HCT116 (cell line): ENCODE results near the gene LYRM4. TPM values are rescaled to one million over a fixed set of nuclear protein-coding genes. Genes with fewer than 3 reads are reported as not detected.

Experiments used
- ATAC-seq: fragments of 200-7000 bp; cut with Tn5 transposase; 2 replicates; pipeline ENCODE4 v1.9.1; 2020; ENCODE audit warnings: mild to moderate bottlenecking, moderate library complexity
- BruUV-seq: library from RNA; stranded (reverse); fragments of 400-500 nt; replicated peaks from 2 replicates; lab custom pipeline; 2021; lab: Mats Ljungman, UMichigan
- CTCF ChIA-PET: fragments of 300-600 bp; sonication (Branson Sonifier 250); formaldehyde crosslinking; loops from one replicate; lab custom pipeline; 2021; ENCODE audit warnings: antibody characterized with exemption; lab: Charles Lee
- POLR2A ChIA-PET: fragments of 300-600, 350-600 bp; sonication (Branson Sonifier 250); formaldehyde crosslinking; loops from one replicate; lab custom pipeline; 2021; ENCODE audit warnings: antibody characterized with exemption; lab: Charles Lee
- RAD21 ChIA-PET, 2 experiments: fragments of 300-600 bp; sonication (Branson Sonifier 250); formaldehyde crosslinking; loops; one replicate each; lab custom pipeline; 2023; ENCODE audit warnings: low total read pairs in 2 of 2; ENCODE audit not compliant: uncharacterized antibody in 2 of 2, unreplicated experiment in 2 of 2, low non-redundant PET in 1 of 2; lab: Charles Lee
- DNase-seq: peaks from one replicate; pipeline ENCODE4 v3.0.0-alpha.2; 2010; ENCODE audit warnings: low read depth, low spot score
- H2AFZ ChIP-seq: fragments of 200-600 bp; shearing (Covaris generic), sonication (generic); 2 replicates; pipeline ENCODE4 v1.6.1; 2017; ENCODE audit warnings: low read depth, mixed run types, mixed read lengths, antibody characterized with exemption, low read length; ENCODE audit not compliant: poor library complexity, severe bottlenecking
- H3K27ac ChIP-seq: 2 replicates; pipeline ENCODE4 v1.5.1; 2012; ENCODE audit warnings: low read depth, low read length
- H3K27me3 ChIP-seq: fragments of 200-600 bp; sonication (generic); 2 replicates; pipeline ENCODE4 v1.6.1; 2016; ENCODE audit warnings: mixed run types, low read length, mixed read lengths; ENCODE audit not compliant: insufficient read depth
- H3K36me3 ChIP-seq, 2 experiments: fragments of 200-500 bp in 1 of 2; fragments of 200-600 bp in 1 of 2; sonication (Bioruptor generic) in 1 of 2; sonication (generic) in 1 of 2; 2 replicates each; pipeline versions ENCODE4 v1.5.1 to v1.6.1; 2014 to 2016; ENCODE audit warnings: low read length in 2 of 2, inconsistent platforms in 1 of 2, mixed read lengths in 1 of 2, mixed run types in 1 of 2; ENCODE audit not compliant: insufficient read depth in 2 of 2, control insufficient read depth in 1 of 2
- H3K4me1 ChIP-seq, 2 experiments: fragments of 200-600 bp in 1 of 2; sonication (generic) in 1 of 2; 2 replicates each; pipeline versions ENCODE4 v1.5.1 to v1.6.1; 2012 to 2017; ENCODE audit warnings: low read length in 2 of 2, inconsistent platforms in 1 of 2, mild to moderate bottlenecking in 1 of 2, mixed read lengths in 1 of 2, mixed run types in 1 of 2, moderate library complexity in 1 of 2; ENCODE audit not compliant: insufficient read depth in 2 of 2, control insufficient read depth in 1 of 2
- H3K4me2 ChIP-seq: fragments of 200-600 bp; sonication (generic); 2 replicates; pipeline ENCODE4 v1.6.1; 2017; ENCODE audit warnings: mixed run types, low read length, mixed read lengths
- H3K4me3 ChIP-seq, 2 experiments: fragments of 200-600 bp in 1 of 2; sonication (generic) in 1 of 2; replicated peaks in 1 of 2; 2 replicates each; pipeline ENCODE4 v1.5.1; 2011 to 2016; ENCODE audit warnings: low read length in 2 of 2, control low read depth in 1 of 2, low read depth in 1 of 2, mild to moderate bottlenecking in 1 of 2, mixed read lengths in 1 of 2, mixed run types in 1 of 2
- H3K79me2 ChIP-seq: fragments of 200-600 bp; sonication (generic); 2 replicates; pipeline ENCODE4 v1.6.1; 2017; ENCODE audit warnings: mild to moderate bottlenecking, mixed run types, low read length, moderate library complexity, mixed read lengths; ENCODE audit not compliant: insufficient read depth
- H3K9ac ChIP-seq: fragments of 200-600 bp; sonication (generic); 2 replicates; pipeline ENCODE4 v1.6.1; 2016; ENCODE audit warnings: low read length, mixed read lengths
- H3K9me2 ChIP-seq: fragments of 200-600 bp; sonication (generic), shearing (Covaris generic); 2 replicates; pipeline ENCODE4 v1.6.1; 2017; ENCODE audit warnings: mixed run types, mild to moderate bottlenecking, moderate library complexity; ENCODE audit not compliant: insufficient read depth
- H3K9me3 ChIP-seq, 2 experiments: fragments of 200-500 bp in 1 of 2; fragments of 200-600 bp in 1 of 2; sonication (Bioruptor generic) in 1 of 2; sonication (generic) in 1 of 2; 2 replicates each; pipeline ENCODE4 v1.6.1; 2014 to 2017; ENCODE audit warnings: low read length in 2 of 2, mixed read lengths in 2 of 2, inconsistent platforms in 1 of 2, low read depth in 1 of 2, mild to moderate bottlenecking in 1 of 2, mixed run types in 1 of 2, moderate library complexity in 1 of 2; ENCODE audit not compliant: control insufficient read depth in 1 of 2, insufficient read depth in 1 of 2
- H4K20me1 ChIP-seq: fragments of 200-600 bp; sonication (generic), shearing (Covaris generic); 2 replicates; pipeline ENCODE4 v1.6.1; 2017; ENCODE audit warnings: mixed run types, mild to moderate bottlenecking, moderate library complexity; ENCODE audit not compliant: insufficient read depth
- CEBPB ChIP-seq: IDR thresholded peaks from 2 replicates; pipeline ENCODE4 v1.6.1; 2012; ENCODE audit warnings: low read depth
- EGR1 ChIP-seq: IDR thresholded peaks from 2 replicates; pipeline ENCODE4 v1.6.1; 2012; ENCODE audit warnings: low read depth
- EZH2phosphoT487 ChIP-seq: fragments of 200-600 bp; IDR thresholded peaks from 2 replicates; pipeline ENCODE4 v1.6.1; 2018; ENCODE audit warnings: antibody characterized with exemption, borderline replicate concordance
- FOSL1 ChIP-seq: IDR thresholded peaks from 2 replicates; pipeline ENCODE4 v1.6.1; 2012; ENCODE audit warnings: low read depth
- MAX ChIP-seq: IDR thresholded peaks from 2 replicates; pipeline ENCODE4 v1.6.1; 2012
- POLR2A ChIP-seq: IDR thresholded peaks from 2 replicates; pipeline ENCODE4 v1.7.0; 2011; ENCODE audit warnings: borderline replicate concordance; ENCODE audit not compliant: insufficient read depth, insufficient read length; ENCODE audit errors: extremely low read depth
- REST ChIP-seq: IDR thresholded peaks from 2 replicates; pipeline ENCODE4 v1.6.1; 2012; ENCODE audit warnings: low read depth
- SIN3A ChIP-seq: IDR thresholded peaks from 2 replicates; pipeline ENCODE4 v1.6.1; 2012; ENCODE audit warnings: low read depth
- SP1 ChIP-seq: IDR thresholded peaks from 2 replicates; pipeline ENCODE4 v1.6.1; 2012; ENCODE audit warnings: low read depth
- SRF ChIP-seq: IDR thresholded peaks from 2 replicates; pipeline ENCODE4 v1.6.1; 2012; ENCODE audit warnings: low read depth
- TCF7L2 ChIP-seq: IDR thresholded peaks from 2 replicates; pipeline ENCODE4 v1.7.0; 2011; ENCODE audit warnings: borderline replicate concordance, inconsistent platforms; ENCODE audit not compliant: insufficient read depth, insufficient read length; ENCODE audit errors: extremely low read depth
- YY1 ChIP-seq: IDR thresholded peaks from 2 replicates; pipeline ENCODE4 v1.6.1; 2011; ENCODE audit warnings: low read length, low read depth, moderate library complexity, mild to moderate bottlenecking; ENCODE audit not compliant: insufficient replicate concordance; ENCODE audit errors: extremely low read depth
- ZFX ChIP-seq: fragments of 450-650 bp; IDR thresholded peaks from 2 replicates; pipeline ENCODE4 v1.6.1; 2017
- ZNF274 ChIP-seq: fragments of 200-500 bp; sonication (Bioruptor generic); IDR thresholded peaks from 2 replicates; pipeline ENCODE4 v1.6.1; 2014; ENCODE audit warnings: mild to moderate bottlenecking, low read depth, low read length, inconsistent platforms
- intact Hi-C: fragments of 100-400 bp; cut with micrococcal nuclease; formaldehyde crosslinking; loops from 2 replicates; pipeline ENCODE4 v1.10.0; 2022
- total RNA-seq: library from RNA; stranded (reverse); gene quantifications from one replicate; pipeline ENCODE4 v1.2.1, GENCODE V29; 2021; ENCODE audit not compliant: unreplicated experiment

Gene LYRM4
- total RNA-seq, 1 experiment from 2014 or later = 30.1 TPM

DNA sequence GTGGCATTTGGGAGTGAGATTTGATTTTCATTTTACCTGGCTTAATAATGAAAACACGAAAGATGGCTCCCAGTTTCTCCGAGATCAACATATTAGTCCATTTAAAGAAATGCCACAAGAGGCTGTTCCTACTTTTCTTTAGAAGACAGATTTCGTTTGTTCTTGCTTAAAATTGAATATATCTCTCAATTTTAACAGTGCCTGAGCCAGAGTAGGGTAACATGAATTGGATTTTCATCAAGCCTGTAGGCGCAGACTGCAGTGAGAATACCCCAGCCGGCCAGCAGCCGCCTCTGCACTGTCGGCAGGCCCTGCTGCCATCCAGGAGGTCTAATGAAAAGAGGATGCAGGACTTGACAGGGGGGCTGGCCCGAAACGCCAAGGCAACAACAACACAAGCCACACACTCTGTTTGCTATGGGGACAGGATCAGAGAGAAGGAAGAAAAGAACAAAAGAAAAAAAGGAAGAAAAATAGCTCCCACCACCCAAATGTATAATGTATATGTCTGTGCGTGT is 103.1 kb downstream of the LYRM4 start:
- Histone ChIP-seq H3K9me3 (no peaks in the 10 kb centered on the region), H3K4me3 (no peak overlapping the region), H3K9me2 (0 out of 2 replicates have a peak, but pooled peaks cover 3% of the 10 kb centered on the region), H3K79me2 (no peaks in the 10 kb centered on the region; the same call in 1 of the 2 replicates), H3K36me3 (no peaks in the 10 kb centered on the region), H3K27ac (no peak overlapping the region), H3K4me2 (no peak overlapping the region), H3K4me1 (peaks cover 6 to 15% of the 10 kb centered on the region in 2 experiments; a peak in 3 of 4 replicates), H3K27me3 (no peaks in the 10 kb centered on the region), H2AFZ (no peak overlapping the region), H4K20me1 (no peaks in the 10 kb centered on the region), H3K9ac (no peak overlapping the region)
- ChIA-PET POLR2A (no interaction called here), RAD21 (no interaction called here), CTCF (no interaction called here)
- no peak for DNase-seq
- intact Hi-C loops = no loop called here
- no peak for TF ChIP-seq ZFX
- no peak for TF ChIP-seq REST
- no peak for TF ChIP-seq TCF7L2
- TF ChIP-seq MAX = no peak
- no peak for TF ChIP-seq POLR2A
- TF ChIP-seq SIN3A = no peak
- TF ChIP-seq EZH2phosphoT487 = no peak
- TF ChIP-seq FOSL1 = no peak
- no peak for TF ChIP-seq ZNF274
- no peak for TF ChIP-seq EGR1
- TF ChIP-seq CEBPB = no peak
- TF ChIP-seq YY1 = no peak
- TF ChIP-seq SP1 = no peak
- no peak for TF ChIP-seq SRF
- ATAC-seq = no peak
- no TSS peak for BruUV-seq
